Pulmonary artery endothelial cell (primary cell): ENCODE results near the gene SLC51B. TPM values are rescaled to one million over a fixed set of nuclear protein-coding genes. Genes with fewer than 3 reads are reported as not detected.
"Not testable (repeated sequence)": the region's sequence is repeated elsewhere in the genome, so short reads cannot be mapped to it uniquely, and the experiment has no call there.

Experiments used
- DNase-seq: peaks from one replicate; pipeline ENCODE4 v3.0.0-alpha.2; 2011; ENCODE audit warnings: low read depth, low spot score
- total RNA-seq: library from RNA; depleted of rRNA; stranded (reverse); fragments of >200 nt; gene quantifications from 2 replicates; pipeline ENCODE4 v1.2.3, GENCODE V29; 2014

The SLC51B gene
- total RNA-seq, 1 donor from 2014 or later, result not detected

DNA sequence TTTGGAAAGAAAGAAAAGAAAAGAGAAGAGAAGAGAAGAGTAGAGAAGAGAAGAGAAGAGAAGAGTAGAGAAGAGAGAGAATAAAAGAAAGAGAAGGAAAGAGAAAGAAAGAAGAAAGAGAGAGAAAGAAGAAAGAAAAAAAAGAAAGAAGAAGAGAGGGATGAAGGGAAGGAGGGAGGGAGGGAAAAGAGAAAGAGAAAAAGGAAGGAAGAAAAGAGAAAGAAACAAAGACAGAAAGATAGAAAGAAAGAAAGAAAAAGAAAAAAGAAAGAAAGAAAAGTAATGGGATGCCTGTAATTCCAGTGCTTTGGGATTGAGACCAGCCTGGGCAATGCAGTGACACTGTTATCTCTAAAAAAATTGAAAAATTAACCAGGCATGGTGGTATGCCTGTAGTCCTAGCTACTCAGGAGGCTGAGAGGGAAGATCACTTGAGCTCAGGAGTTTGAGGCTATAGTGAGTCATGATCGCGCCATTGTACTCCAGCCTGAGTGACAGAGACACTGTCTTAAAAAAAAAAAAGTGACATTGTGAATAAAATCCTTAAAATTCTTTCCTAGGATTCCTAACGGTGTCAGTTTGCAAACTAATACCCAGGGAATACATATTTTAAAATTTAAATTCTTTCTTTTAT is 20.9 kb downstream of the SLC51B start:
- no peak for DNase-seq

GRCh38 chr15:65066635-65067316 is 21.6 kb downstream of the SLC51B start:
- DNase-seq, result no peak

DNA sequence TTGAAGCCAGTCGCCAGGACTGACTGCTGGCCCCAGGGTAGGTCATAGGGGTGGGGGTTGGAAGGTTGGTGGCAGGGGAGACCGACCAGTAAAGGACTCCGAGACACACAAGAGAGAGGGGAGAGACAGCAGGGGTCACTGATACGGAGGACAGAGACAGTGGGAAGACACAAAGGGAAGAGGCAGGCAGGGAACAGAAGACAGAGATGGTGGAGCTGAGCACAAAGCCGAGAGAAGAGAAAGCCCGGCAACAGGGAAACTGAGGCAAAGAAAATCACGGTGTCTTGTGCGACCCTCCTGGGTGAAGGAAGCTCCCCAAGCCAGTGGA is 22.1 kb downstream of the SLC51B start:
- DNase-seq, result no peak

GRCh38 chr15:65067645-65068402 is 22.6 kb downstream of the SLC51B start, which contains the start of gene RASL12:
Gene RASL12, minus strand, starts transcription at chr15:65067991. Its CDS starts 156 bp downstream, at chr15:65067835.
- no peak for DNase-seq

- DNase-seq, result no peak
These were observed 23.2 kb downstream of the SLC51B start for GRCh38 chr15:65068403-65068788.

GRCh38 chr15:65069179-65069578 is 24.0 kb downstream of the SLC51B start:
- DNase-seq, result no peak

DNA sequence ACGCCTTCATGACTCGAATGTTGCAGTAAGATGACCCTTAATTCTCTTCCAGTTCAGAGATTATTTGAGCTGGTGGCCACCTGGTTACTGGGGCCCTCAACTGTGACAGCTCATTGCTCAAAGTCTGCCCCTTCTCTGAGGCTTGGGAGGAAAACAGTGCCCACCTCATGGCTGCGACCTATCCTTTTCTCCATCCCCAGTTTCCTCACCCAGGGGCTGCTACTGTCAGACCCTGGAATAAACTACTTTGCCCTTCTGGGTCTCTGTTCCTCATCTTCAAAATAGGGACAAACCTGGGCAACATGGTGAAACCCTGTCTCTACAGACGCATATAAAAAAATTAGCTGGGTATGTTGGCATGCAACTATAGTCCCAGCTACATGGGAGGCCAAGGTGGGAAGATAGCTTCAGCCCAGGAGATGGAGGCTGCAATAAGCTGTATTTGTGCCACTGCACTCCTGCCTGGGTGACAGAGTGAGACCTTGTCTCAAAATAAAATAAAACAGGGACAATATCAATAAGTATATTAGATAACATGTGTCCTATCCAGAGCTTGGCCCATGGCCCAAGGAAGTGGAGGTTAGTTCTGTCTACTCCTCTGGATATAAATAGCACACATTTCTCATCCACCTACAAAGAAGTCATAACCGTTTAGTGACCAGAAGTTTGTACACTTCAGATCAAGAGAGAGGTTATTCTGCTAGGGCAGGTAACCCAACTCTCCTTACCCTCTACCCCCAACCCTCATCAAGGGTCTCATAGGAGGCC is 24.8 kb downstream of the SLC51B start:
- no peak for DNase-seq

- DNase-seq, result no peak
These were observed 26.2 kb downstream of the SLC51B start for GRCh38 chr15:65071381-65071811.

GRCh38 chr15:65072027-65072426 is 26.8 kb downstream of the SLC51B start:
- no peak for DNase-seq

- DNase-seq, result no peak
These were observed 27.4 kb downstream of the SLC51B start for GRCh38 chr15:65072617-65073016.

DNA sequence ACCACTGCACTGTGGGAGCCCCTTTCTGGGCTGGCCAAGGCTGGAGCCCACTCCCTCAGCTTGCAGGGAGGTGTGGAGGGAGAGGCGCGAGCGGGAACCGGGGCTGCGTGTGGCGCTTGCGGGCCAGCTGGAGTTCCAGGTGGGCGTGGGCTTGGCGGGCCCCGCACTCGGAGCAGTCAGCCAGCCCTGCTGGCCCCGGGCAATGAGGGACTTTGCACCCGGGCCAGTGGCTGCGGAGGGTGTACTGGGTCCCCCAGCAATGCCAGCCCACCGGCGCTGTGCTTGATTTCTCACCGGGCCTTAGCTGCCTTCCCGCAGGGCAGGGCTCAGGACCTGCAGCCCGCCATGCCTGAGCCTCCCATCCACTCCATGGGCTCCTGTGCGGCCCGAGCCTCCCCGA is 29.8 kb downstream of the SLC51B start:
- DNase-seq, result not testable (repeated sequence)

GRCh38 chr15:65075607-65076395 is 30.6 kb downstream of the SLC51B start:
- not testable (repeated sequence) for DNase-seq

- no peak for DNase-seq
These were observed 31.5 kb downstream of the SLC51B start, which contains the start of gene KBTBD13 for GRCh38 chr15:65076486-65077290. Gene KBTBD13, plus strand, starts transcription at chr15:65076746. Its CDS starts 70 bp downstream, at chr15:65076816.

DNA sequence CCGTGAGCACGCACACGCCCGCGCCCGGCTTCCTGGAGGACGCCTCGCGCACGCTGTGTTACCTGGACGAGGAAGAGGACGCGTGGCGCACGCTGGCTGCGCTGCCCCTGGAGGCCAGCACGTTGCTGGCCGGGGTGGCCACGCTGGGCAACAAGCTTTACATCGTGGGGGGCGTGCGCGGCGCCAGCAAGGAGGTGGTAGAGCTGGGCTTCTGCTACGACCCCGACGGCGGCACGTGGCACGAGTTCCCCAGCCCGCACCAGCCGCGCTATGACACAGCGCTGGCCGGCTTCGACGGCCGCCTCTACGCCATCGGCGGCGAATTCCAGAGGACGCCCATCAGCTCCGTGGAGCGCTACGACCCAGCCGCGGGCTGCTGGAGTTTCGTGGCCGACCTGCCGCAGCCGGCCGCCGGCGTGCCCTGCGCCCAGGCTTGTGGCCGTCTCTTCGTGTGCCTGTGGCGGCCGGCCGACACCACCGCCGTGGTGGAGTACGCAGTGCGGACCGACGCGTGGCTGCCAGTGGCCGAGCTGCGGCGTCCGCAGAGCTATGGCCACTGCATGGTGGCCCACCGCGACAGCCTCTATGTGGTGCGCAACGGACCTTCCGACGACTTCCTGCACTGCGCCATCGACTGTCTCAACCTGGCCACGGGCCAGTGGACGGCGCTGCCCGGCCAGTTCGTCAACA is 32.2 kb downstream of the SLC51B start:
- no peak for DNase-seq

DNA sequence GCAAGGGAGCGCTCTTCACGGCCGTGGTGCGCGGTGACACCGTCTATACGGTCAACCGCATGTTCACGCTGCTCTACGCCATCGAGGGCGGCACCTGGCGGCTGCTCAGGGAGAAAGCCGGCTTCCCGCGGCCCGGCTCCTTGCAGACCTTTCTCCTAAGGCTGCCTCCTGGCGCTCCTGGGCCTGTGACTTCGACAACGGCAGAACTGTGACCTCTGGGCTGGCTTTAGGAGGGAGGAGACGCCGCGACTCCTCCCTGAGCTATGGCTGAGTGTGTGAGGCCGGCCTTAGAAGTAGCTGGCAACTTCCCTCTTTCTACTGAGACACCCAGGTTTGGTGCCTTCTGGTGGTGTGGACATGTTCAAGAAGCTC is 32.8 kb downstream of the SLC51B start:
- no peak for DNase-seq

DNA sequence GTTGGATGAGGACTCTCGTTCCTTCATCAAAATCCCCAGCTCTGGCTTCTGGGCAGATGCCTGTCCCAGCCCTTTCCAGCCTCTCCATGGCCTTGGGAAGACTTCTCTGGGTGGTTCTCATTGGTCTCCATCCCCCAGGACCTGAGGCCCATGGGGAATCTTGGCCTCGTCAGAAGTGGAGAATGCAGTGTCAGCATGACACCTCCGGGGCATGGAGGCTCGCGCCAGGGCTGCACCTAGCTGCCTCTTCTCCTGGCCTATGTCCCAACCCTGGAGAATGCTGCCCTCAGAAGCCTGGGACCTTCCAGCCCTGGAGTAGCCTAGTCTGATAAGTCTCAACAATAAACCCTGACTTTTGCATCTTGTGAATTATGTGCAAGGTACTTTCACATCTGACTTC is 34.4 kb downstream of the SLC51B start:
- no peak for DNase-seq

- no peak for DNase-seq
These were observed 36.1 kb downstream of the SLC51B start for GRCh38 chr15:65081270-65081669.

GRCh38 chr15:65081758-65082157 is 36.6 kb downstream of the SLC51B start:
- DNase-seq, result no peak

DNA sequence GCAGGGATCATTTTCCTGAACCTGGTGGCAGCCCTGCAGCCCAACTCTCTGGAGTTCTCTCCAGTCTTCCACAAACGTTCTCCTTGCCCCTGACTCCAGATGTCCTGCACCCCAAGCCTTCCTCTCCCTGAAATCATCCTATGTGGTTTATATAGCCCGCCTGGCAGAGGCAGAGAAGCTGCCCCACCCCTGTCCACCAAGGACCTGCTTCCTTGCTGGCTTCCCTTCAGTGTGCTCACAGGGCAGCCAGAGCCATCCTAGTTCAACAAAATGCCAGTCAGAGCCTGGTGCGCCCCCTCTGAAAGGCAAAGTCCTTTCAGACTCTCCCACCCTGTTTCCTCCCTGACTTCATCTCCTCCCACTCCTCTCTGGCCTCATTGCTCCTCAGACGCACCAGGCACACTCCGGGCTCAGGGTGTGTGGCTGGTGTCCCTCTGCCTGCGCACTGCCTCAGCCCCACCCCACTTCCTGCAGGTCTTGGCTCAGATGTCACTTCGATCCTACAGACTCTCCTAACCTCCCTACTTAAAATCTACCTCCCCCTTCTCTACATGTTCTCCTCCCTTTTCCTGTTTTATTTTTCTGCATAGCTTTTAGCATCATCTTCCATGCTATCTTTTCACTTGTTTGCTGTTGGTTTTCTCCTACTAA is 37.2 kb downstream of the SLC51B start:
- DNase-seq, result no peak
